ENCODE results near the gene COL27A1. TPM values are rescaled to one million over a fixed set of nuclear protein-coding genes. Genes with fewer than 3 reads are reported as not detected.
"Not testable (repeated sequence)": the region's sequence is repeated elsewhere in the genome, so short reads cannot be mapped to it uniquely, and the experiment has no call there.

The COL27A1 gene
- total RNA-seq, 1 donor from 2014 or later: 1.0 TPM

DNA sequence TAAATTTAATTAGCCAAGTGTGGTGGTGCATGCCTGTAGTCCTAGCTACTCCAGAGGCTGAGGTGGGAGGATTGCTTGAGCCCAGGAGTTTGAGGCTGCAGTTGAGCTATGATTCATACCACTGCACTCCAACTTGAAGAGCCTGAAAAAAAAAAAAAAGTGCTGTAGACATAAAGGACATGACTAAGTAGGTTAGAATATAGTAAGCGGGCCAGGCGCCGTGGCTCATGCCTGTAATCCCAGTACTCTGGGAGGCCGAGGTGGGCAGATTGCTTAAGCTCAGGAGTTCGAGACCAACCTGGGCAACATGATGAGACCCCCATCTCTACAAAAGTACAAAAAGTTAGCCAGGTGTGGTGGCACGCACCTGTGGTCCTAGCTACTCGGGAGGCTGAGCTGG lies 165.4 kb downstream of the COL27A1 start:
- DNase-seq (ENCODE audit: low read depth in 2 of 2): not testable (repeated sequence)

DNA sequence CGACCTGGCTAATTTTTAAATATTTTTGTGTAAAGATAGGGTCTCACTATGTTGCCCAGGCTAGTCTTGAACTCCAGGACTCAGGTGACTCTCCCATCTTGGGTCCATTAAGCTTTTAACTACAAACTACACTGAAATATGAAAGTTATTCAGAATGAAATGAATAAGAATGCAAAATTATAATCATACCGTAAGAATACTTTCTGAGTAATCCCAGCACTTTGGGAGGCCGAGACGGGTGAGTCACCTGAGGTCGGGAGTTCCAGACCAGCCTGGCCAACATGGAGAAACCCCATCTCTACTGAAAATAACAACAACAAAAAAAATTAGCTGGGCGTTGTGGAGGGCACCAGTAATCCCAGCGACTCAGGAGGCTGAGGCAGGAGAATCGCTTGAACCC lies 166.4 kb downstream of the COL27A1 start:
- DNase-seq (ENCODE audit: low read depth in 2 of 2): no peak

DNA sequence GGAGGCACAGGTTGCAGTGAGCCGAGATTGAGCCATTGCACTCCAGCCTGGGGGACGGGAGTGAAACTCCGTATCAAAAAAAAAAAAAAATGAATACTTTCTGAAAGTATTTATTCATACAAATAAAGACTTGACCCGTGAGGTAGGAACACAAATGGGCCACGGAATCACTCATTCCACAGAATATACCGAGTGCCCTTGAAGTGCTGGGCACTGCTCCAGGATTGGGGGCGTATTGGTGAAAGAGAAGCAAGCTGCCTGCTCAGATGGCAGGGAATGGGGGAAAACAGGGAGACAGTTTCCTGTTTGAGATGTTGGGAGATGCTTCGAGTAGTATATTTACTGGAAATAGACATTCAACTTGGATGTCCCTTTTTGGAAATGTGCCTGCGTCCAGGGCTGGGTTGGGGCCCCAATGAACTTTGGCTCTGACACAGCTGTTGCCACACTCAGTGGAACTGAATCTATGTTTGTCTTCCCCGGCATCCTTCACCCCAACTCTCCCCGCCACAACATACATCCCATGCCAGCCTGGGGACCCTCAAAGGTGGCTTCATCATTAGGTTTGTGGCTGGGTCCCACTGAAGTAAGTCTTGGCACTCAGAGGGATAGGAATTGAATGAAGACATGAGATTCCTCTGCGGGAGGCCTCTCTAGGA lies 167.0 kb downstream of the COL27A1 start:
- DNase-seq (ENCODE audit: low read depth in 2 of 2): not testable (repeated sequence)

DNA sequence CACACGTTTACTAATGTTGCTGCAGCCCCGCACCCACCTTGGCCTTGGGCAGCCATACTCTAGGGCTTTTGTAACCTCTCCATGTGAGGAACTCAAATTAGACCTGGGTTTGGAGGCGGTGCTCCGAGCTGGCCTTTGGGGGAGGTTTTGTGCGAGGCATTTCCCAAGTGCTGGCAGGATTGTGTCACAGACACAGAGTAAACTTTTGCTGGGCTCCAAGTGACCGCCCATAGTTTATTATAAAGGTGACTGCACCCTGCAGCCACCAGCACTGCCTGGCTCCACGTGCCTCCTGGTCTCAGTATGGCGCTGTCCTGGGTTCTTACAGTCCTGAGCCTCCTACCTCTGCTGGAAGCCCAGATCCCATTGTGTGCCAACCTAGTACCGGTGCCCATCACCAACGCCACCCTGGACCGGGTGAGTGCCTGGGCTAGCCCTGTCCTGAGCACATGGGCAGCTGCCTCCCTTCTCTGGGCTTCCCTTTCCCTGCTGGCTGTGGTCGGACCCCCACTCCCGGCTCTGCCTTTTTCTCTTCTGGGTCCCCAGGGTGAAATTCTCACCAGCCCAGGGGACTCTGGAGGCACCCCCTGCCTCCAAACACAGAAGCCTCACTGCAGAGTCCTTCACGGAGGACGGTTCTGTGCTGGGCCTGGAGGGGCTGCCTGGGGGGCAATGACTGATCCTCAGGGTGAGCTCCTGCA lies 167.6 kb downstream of the COL27A1 start, which contains the start of gene ORM1:
Gene ORM1 (plus strand): TSS at position 268 of the 701 bp plus-strand sequence. CDS start 36 bp downstream, at position 304.
- DNase-seq (ENCODE audit: low read depth in 2 of 2): not testable (repeated sequence)

DNA sequence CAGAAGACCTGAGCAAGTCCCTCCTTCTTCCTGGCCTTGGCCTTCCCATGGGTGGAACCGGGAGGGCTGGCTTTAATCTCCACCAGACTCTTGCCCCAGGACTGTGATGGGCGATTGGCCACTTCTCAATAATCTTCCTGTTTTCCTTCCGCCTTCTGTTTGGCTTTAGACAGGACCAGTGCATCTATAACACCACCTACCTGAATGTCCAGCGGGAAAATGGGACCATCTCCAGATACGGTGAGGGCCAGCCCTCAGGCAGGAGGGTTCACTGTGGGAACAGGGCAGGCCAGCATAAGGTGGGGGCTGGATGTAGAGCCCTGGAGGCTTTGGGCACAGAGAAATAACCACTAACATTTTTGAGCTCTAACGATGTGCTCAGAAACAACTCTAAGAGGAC lies 168.5 kb downstream of the COL27A1 start:
- not testable (repeated sequence) for DNase-seq (ENCODE audit: low read depth in 2 of 2)

DNA sequence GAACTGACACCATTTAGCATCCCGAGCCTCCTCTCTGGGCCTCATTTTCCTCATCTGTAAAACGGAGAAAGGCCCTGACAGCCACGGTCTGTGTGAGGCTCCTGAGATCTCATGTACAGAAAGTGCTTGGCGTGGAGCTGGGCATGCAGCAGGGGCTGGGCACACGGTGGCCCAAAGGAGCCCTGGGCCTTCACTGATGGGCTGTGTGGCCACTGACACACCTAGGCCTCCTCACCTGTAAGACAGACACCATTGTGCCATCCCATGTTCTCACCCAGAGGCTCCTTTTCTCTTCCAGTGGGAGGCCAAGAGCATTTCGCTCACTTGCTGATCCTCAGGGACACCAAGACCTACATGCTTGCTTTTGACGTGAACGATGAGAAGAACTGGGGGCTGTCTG lies 169.2 kb downstream of the COL27A1 start:
- DNase-seq (ENCODE audit: low read depth in 2 of 2): no peak

DNA sequence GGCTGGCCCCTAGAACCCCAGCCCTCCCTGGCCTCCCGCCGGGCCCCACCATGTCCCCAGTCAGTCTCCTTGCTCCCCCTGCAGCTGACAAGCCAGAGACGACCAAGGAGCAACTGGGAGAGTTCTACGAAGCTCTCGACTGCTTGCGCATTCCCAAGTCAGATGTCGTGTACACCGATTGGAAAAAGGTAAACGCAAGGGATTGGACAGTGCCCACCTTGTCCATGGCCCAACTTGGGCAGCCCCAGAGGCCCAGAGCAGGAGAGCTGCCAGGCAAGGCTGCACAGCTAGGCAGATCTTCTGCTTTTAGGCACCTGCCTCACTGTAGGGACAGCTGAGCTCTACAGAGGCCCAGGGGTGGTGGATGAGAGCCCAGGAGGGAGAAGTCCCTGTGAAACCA lies 169.6 kb downstream of the COL27A1 start:
- not testable (repeated sequence) for DNase-seq (ENCODE audit: low read depth in 2 of 2)

DNA sequence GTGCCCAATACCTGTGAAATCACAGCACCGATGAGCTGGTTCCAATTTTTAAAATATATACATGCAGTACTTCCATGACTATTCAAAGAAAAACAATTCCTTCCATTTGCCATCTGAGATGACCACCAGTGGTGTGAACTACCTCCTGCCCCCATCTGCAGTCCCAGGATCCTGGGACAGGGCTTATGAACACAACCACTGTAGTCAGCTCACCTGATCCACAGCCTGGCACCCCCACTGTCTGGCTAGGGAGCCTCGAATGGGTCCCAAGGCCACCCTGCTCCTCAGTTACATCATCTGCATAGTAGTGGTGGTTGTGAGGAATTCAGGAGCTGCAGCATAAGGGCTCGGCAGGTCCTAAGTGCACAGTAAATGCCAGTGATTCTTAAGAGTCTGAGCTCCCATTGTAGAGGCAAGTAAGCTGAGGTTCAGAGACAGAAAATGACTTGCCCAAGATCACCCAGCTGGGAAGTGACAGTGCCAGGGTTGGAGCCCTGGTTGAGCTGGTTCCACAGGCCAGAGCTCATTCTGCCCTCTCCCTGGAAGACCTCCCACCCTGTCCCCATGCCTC lies 170.4 kb downstream of the COL27A1 start:
- not testable (repeated sequence) for DNase-seq (ENCODE audit: low read depth in 2 of 2)

DNA sequence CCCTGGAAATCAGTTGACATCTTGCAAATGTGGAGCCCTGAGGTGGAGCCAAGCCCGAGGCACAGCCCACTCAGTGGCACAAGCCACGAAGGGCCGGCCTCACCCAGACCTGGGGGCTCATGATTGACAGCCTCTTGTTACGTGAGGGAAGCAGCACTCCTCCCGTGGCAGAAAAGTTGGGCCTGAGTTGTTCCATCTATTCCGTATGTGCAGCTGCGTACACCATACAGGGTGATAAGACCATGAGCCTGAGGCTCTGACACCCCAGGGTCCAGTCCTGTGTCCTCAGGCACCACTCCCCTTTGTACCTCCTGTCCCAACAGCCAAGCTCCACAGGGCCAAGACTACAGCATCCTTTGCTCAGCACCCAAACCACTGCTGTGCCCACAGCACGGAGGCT lies 172.4 kb downstream of the COL27A1 start:
- DNase-seq (ENCODE audit: low read depth in 2 of 2): no peak

DNA sequence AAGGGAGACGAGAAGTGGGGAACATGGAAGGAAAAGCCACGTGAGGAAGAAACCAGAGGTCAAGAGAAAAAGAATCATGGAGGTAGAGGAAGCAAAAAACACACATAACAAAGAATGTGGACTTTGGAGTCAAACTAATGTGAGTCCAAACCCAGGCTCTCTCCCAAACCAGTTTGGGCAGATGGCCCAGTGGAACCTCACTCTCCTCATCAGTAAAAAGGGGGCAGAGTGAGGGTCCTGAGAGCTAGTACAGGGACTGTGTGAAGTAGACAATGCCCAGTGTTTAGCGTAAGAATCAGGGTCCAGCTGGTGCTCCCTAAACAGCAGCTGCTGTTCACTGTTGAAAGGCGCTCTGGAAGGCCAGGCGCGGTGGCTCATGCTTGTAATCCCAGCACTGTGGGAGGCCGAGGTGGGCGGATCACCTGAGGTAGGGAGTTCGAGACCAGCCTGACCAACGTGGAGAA lies 173.1 kb downstream of the COL27A1 start:
- not testable (repeated sequence) for DNase-seq (ENCODE audit: low read depth in 2 of 2)

DNA sequence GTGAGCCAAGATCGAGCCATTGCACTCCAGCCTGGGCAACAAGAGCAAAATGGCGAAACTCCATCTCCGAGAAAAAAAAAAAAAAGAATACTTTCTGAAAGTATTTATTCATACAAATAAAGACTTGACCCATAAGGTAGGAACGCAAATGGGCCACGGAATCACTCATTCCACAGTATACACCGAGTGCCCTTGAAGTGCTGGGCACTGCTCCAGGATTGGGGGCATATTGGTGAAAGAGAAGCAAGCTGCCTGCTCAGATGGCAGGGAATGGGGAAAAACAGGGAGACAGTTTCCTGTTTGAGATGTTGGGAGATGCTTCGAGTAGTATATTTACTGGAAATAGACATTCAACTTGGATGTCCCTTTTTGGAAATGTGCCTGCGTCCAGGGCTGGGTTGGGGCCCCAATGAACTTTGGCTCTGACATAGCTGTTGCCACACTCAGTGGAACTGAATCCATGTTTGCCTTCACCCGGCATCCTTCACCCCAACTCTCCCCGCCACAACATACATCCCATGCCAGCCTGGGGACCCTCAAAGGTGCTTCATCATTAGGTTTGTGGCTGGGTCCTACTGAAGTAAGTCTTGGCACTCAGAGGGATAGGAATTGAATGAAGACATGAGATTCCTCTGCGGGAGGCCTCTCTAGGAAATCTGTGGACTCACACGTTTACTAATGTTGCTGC lies 173.7 kb downstream of the COL27A1 start:
- DNase-seq (ENCODE audit: low read depth in 2 of 2): not testable (repeated sequence)

DNA sequence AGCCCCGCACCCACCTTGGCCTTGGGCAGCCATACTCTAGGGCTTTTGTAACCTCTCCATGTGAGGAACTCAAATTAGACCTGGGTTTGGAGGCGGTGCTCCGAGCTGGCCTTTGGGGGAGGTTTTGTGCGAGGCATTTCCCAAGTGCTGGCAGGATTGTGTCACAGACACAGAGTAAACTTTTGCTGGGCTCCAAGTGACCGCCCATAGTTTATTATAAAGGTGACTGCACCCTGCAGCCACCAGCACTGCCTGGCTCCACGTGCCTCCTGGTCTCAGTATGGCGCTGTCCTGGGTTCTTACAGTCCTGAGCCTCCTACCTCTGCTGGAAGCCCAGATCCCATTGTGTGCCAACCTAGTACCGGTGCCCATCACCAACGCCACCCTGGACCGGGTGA lies 174.3 kb downstream of the COL27A1 start, which contains the start of gene ORM2:
Gene ORM2 (plus strand): TSS at position 245 of the 398 bp plus-strand sequence. CDS start 36 bp downstream, at position 281.
- not testable (repeated sequence) for DNase-seq (ENCODE audit: low read depth in 2 of 2)

DNA sequence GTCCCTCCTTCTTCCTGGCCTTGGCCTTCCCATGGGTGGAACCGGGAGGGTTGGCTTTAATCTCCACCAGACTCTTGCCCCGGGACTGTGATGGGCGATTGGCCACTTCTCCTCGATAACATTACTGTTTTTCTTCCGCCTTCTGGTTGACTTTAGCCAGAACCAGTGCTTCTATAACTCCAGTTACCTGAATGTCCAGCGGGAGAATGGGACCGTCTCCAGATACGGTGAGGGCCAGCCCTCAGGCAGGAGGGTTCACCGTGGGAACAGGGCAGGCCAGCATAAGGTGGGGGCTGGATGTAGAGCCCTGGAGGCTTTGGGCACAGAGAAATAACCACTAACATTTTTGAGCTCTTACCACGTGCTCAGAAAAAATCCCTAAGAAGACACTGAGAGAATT lies 175.3 kb downstream of the COL27A1 start:
- no peak for DNase-seq (ENCODE audit: low read depth in 2 of 2)

DNA sequence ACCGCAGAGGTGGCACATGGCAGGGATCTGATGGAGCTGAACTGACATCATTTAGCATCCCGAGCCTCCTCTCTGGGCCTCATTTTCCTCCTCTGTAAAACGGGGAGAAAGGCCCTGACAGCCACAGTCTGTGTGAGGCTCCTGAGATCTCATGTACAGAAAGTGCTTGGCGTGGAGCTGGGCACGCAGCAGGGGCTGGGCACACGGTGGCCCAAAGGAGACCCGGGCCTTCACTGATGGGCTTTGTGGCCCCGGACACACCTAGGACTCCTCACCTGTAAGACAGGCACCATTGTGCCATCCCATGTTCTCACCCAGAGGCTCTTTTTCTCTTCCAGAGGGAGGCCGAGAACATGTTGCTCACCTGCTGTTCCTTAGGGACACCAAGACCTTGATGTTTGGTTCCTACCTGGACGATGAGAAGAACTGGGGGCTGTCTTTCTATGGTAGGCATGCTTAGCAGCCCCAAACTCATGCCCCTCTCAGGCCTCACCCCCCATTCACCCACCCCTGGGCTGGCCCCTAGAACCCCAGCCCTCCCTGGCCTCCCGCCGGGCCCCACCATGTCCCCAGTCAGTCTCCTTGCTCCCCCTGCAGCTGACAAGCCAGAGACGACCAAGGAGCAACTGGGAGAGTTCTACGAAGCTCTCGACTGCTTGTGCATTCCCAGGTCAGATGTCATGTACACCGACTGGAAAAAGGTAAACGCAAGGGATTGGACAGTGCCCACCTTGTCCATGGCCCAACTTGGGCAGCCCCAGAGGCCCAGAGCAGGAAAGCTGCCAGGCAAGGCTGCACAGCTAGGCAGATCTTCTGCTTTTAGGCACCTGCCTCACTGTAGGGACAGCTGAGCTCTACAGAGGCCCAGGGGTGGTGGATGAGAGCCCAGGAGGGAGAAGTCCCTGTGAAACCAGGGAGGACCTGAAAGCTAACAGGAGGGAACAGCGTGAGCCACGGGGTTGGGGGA lies 176.2 kb downstream of the COL27A1 start:
- not testable (repeated sequence) for DNase-seq (ENCODE audit: low read depth in 2 of 2)

DNA sequence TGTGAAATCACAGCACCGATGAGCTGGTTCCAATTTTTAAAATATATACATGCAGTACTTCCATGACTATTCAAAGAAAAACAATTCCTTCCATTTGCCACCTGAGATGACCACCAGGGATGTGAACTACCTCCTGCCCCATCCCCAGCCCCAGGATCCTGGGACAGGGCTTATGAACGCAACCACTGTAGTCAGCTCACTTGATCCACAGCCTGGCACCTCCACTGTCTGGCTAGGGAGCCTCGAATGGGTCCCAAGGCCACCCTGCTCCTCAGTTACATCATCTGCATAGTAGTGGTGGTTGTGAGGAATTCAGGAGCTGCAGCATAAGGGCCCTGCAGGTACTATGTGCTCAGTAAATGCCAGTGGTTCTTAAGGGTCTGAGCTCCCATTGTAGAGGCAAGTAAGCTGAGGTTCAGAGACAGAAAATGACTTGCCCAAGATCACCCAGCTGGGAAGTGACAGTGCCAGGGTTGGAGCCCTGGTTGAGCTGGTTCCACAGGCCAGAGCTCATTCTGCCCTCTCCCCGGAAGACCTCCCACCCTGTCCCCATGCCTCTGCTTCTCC lies 177.2 kb downstream of the COL27A1 start:
- DNase-seq (ENCODE audit: low read depth in 2 of 2): not testable (repeated sequence)

DNA sequence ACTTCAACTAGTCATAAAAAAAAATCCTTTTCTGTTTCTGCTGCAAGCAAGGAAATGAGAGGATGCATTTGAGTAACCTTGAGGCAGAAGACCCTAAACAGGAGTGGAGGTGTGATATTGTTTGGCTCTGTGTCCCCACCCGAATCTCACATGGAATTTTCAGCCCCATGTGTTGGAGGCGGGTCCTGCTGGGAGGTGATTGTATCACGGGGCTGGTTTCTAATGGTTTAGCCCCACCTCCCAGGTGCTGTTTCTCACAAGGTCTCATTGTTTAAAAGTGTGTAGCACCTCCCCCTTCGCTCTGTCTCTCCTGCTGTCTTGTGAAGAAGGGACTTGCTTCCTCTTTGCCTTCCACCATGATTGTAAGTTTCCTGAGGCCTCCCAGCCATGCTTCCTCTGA lies 178.4 kb downstream of the COL27A1 start:
- DNase-seq (ENCODE audit: low read depth in 2 of 2): not testable (repeated sequence)

DNA sequence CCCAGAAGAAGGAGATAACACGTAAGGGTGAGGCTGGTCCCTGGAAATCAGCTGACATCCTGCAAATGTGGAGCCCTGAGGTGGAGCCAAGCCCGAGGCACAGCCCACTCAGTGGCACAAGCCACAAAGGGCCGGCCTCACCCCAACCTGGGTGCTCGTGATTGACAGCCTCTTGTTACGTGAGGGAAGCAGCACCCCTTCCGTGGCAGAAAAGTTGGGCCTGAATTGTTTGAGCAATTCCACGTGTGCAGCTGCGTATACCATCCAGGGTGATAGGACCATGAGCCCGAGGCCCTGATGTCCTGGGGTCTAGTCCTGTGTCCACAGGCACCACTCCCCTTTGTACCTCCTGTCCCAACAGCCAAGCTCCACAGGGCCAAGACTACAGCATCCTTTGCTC lies 179.2 kb downstream of the COL27A1 start:
- no peak for DNase-seq (ENCODE audit: low read depth in 2 of 2)

DNA sequence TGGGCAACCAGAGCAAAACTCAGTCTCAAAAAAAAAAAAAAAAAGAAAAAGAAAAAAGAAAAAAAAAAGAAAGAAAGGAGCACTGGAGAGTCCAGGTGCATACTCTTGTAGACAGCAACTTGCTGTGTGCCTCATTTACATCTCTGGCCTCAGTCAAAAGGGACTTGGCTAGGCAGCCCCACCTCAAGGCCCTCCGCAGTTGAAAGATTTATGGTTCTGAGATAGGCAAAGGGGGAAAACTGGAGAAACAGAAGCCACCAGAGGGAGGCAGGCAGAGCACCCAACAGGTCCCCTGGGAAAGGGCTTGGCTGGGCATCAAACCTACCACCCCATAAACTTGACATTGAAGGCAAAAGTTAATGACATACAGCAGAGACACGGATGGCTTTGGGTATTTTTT lies 180.4 kb downstream of the COL27A1 start:
- DNase-seq (ENCODE audit: low read depth in 2 of 2): no peak

DNA sequence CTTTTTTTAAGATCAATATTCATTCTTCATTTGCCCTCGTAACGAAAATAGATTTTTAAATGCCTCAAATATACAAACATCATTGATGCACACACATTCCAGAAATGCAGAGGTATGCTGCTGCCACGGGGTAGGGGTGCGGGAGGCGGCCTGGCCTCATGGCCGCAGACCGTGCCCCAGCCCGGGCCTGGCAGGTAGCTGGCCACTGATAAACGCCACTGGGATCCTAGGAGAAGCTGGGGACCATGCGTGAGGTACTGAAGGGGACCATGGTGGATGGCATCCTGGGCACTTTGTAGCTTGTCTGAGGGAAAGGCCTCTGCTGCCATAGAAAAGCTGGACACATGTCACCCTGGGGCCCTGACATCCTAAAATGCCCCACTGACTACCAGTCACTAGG lies 180.8 kb downstream of the COL27A1 start:
- no peak for DNase-seq (ENCODE audit: low read depth in 2 of 2)

DNA sequence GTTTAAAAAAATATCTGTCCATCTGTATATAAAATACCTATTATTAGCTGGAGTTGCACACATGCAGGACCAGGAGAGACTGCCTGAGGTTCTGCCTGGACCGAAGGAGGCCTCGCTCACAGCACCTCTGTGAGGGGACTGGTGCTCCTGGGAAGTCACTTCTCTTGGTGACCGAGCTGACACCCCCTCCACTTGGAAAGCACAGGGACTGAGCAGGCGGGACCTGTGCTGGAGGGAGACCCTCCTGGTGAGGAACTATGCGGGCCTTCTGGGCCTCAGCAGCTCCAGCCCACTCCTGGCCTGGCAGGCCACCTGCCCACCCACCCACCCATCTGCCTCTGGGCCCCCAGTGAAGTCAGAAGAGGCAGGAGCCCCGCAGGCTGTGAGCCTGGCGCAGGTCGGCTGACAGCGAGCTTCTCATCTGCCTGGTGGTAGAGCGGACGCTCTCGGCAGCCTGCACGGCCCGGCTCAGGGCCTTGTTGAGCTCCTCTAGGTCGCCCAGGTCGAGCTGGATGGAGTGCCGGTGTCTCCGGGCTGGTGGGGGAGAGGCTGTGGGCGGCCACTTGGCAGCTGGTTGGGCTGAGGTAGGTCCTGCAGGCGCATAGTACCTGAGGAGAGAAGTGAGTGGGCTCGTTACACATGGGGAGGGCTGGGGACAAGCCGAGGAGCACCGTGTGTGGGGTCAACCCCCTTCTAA lies 181.5 kb downstream of the COL27A1 start:
- DNase-seq (ENCODE audit: low read depth in 2 of 2): no peak
